Mesenchymal stem cell (in vitro differentiated cells and primary cell): ENCODE data around the gene PTCH1.

Experiments
- DNase-seq: peaks from one replicate; pipeline ENCODE4 v3.0.0-alpha.2; 2013
- H2AFZ ChIP-seq: one replicate; pipeline ENCODE4 v1.6.1; 2013; ENCODE audit warnings: low read depth, mild to moderate bottlenecking, control low read depth, inconsistent platforms, low read length, moderate library complexity
- H2AK5ac ChIP-seq: 2 replicates; pipeline ENCODE4 v1.6.1; 2013; ENCODE audit warnings: low read length, moderate library complexity, mild to moderate bottlenecking, inconsistent platforms; ENCODE audit not compliant: severe bottlenecking
- H2BK120ac ChIP-seq: one replicate; pipeline ENCODE4 v1.6.1; 2013; ENCODE audit warnings: low read depth, mild to moderate bottlenecking, inconsistent platforms, low read length, moderate library complexity
- H2BK12ac ChIP-seq, 2 experiments: one replicate each; pipeline ENCODE4 v1.6.1; 2013; ENCODE audit warnings: inconsistent platforms in 2 of 2, low read length in 2 of 2, mild to moderate bottlenecking in 2 of 2, moderate library complexity in 2 of 2, control low read depth in 1 of 2
- H2BK15ac ChIP-seq: one replicate; pipeline ENCODE4 v1.6.1; 2013; ENCODE audit warnings: mild to moderate bottlenecking, low read depth, inconsistent platforms; ENCODE audit not compliant: poor library complexity, severe bottlenecking
- H2BK5ac ChIP-seq: 2 replicates; pipeline ENCODE4 v1.6.1; 2013; ENCODE audit warnings: low read depth, mild to moderate bottlenecking, low read length, control low read depth, inconsistent platforms; ENCODE audit not compliant: poor library complexity, severe bottlenecking
- H3K14ac ChIP-seq, 2 experiments: one replicate each; pipeline ENCODE4 v1.6.1; 2013; ENCODE audit warnings: inconsistent platforms in 2 of 2, low read length in 2 of 2, control low read depth in 1 of 2, mild to moderate bottlenecking in 1 of 2, moderate library complexity in 1 of 2
- H3K18ac ChIP-seq, 2 experiments: one replicate each; pipeline ENCODE4 v1.6.1; 2013; ENCODE audit warnings: inconsistent platforms in 2 of 2, low read length in 2 of 2, control low read depth in 1 of 2, low read depth in 1 of 2, mild to moderate bottlenecking in 1 of 2
- H3K23ac ChIP-seq, 2 experiments: one replicate each; pipeline ENCODE4 v1.6.1; 2013; ENCODE audit warnings: inconsistent platforms in 2 of 2, low read length in 2 of 2, mild to moderate bottlenecking in 2 of 2, moderate library complexity in 2 of 2, control low read depth in 1 of 2
- H3K27ac ChIP-seq: 2 replicates; pipeline ENCODE4 v1.5.1; 2013; ENCODE audit warnings: mild to moderate bottlenecking, moderate library complexity, low read length, control low read depth, inconsistent platforms; ENCODE audit not compliant: poor library complexity, severe bottlenecking
- H3K27me3 ChIP-seq, 2 experiments: 2 replicates each; pipeline versions ENCODE4 v1.6.1 to v1.7.0; 2013; ENCODE audit warnings: low read length in 2 of 2, mild to moderate bottlenecking in 2 of 2, moderate library complexity in 2 of 2, control low read depth in 1 of 2, inconsistent platforms in 1 of 2; ENCODE audit not compliant: control insufficient read depth in 1 of 2, insufficient read depth in 1 of 2
- H3K36me3 ChIP-seq, 2 experiments: 2 replicates each; pipeline versions ENCODE4 v1.6.1 to v1.7.0; 2013; ENCODE audit warnings: low read length in 2 of 2, control low read depth in 1 of 2, inconsistent platforms in 1 of 2, low read depth in 1 of 2, mild to moderate bottlenecking in 1 of 2; ENCODE audit not compliant: insufficient read depth in 2 of 2, control insufficient read depth in 1 of 2
- H3K4ac ChIP-seq, 2 experiments: one replicate each; pipeline ENCODE4 v1.6.1; 2013; ENCODE audit warnings: inconsistent platforms in 2 of 2, low read length in 2 of 2, mild to moderate bottlenecking in 2 of 2, moderate library complexity in 2 of 2, control low read depth in 1 of 2, low read depth in 1 of 2
- H3K4me1 ChIP-seq: 2 replicates; pipeline ENCODE4 v1.6.1; 2013; ENCODE audit warnings: low read depth, low read length, control low read depth; ENCODE audit not compliant: control insufficient read depth, insufficient read depth
- H3K4me2 ChIP-seq: 2 replicates; pipeline ENCODE4 v1.6.1; 2013; ENCODE audit warnings: low read length, mild to moderate bottlenecking, inconsistent platforms; ENCODE audit not compliant: poor library complexity, severe bottlenecking
- H3K4me3 ChIP-seq, 2 experiments: 2 replicates each; pipeline versions ENCODE4 v1.5.1 to v1.7.0; 2013; ENCODE audit warnings: low read length in 2 of 2, mild to moderate bottlenecking in 2 of 2, control low read depth in 1 of 2, low read depth in 1 of 2; ENCODE audit not compliant: insufficient read depth in 1 of 2
- H3K79me1 ChIP-seq: replicated peaks from 2 replicates; pipeline ENCODE4 v1.6.1; 2013; ENCODE audit warnings: mild to moderate bottlenecking, control low read depth, low read length, inconsistent platforms; ENCODE audit not compliant: poor library complexity, severe bottlenecking
- H3K9ac ChIP-seq: 2 replicates; pipeline ENCODE4 v1.7.0; 2013; ENCODE audit warnings: mild to moderate bottlenecking, low read length, moderate library complexity
- H3K9me3 ChIP-seq: 2 replicates; pipeline ENCODE4 v1.7.0; 2013; ENCODE audit warnings: mild to moderate bottlenecking, low read length; ENCODE audit not compliant: control insufficient read depth
- H4K8ac ChIP-seq: one replicate; pipeline ENCODE4 v1.6.1; 2013; ENCODE audit warnings: inconsistent platforms, mild to moderate bottlenecking, low read length, moderate library complexity
- H4K91ac ChIP-seq: one replicate; pipeline ENCODE4 v1.6.1; 2013; ENCODE audit warnings: mild to moderate bottlenecking, low read length, inconsistent platforms
- WGBS: methylation state at CpG from one replicate; pipeline ENCODE4 v1.1.7; 2013; ENCODE audit warnings: mixed read lengths; 5-methylcytosine and 5-hydroxymethylcytosine counted together

The PTCH1 gene

GRCh38 chr9:95545831-95546567, 29.2 kb upstream of the PTCH1 start:
- H2BK5ac ChIP-seq = no peak overlapping the region
- no peaks in the 10 kb centered on the region for H3K4me1 ChIP-seq
- 83% methylated on average over 10 of the region's 12 CpGs for WGBS
- no peak overlapping the region for H3K14ac ChIP-seq
- no peak overlapping the region for H4K91ac ChIP-seq
- no peak overlapping the region for H2AK5ac ChIP-seq
- no peaks in the 10 kb centered on the region for H3K36me3 ChIP-seq
- no peak overlapping the region for H3K27ac ChIP-seq
- no peak overlapping the region for H3K18ac ChIP-seq
- DNase-seq = no peak
- H3K9ac ChIP-seq = no peak overlapping the region
- H2BK15ac ChIP-seq = no peak overlapping the region
- no peak overlapping the region for H2BK120ac ChIP-seq
- no peak overlapping the region for H2BK12ac ChIP-seq
- H3K4me3 ChIP-seq = no peak overlapping the region
- no peaks in the 10 kb centered on the region for H3K79me1 ChIP-seq
- no peaks in the 10 kb centered on the region for H3K9me3 ChIP-seq
- no peak overlapping the region for H3K4me2 ChIP-seq
- H2AFZ ChIP-seq = no peak overlapping the region
- H3K27me3 ChIP-seq = peaks cover 4 to 17% of the 10 kb centered on the region in 2 experiments
- H4K8ac ChIP-seq = no peak overlapping the region
- no peak overlapping the region for H3K4ac ChIP-seq
- H3K23ac ChIP-seq = no peak overlapping the region

DNA sequence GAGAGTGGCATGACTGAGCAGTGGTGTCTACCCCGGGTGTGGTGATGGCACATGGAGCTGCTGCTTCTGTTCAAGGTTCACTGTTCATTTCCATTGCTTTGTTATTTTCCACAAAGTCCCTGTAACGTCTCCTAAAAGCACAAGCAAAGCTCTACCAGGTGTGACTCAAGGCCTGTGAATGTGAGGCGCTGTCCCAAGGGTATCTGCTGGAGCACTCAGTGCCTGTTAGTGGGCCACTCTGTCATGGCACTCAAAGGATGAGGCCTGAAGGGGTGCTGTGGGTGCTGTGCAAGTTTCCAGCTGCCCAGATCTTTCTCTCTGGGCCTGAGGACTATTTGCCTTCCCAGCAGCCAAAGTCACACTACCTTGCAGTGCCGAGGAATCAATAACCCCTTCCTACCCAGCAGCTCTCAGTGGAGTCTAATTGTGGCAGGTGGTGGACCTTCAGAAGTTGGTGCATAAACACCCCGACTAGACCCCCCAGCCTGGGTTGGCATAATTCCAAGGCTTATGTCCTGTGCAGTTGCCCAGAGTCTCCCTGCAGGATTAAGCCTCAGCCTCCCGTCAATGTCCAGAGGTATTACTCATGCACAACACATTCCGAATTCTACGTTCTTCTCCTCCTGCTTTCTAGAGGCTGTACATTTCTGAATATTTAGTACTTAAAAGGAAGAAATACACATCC, 17.4 kb upstream of the PTCH1 start:
- H3K9ac ChIP-seq = no peak overlapping the region
- H2AK5ac ChIP-seq = no peak overlapping the region
- no peak overlapping the region for H3K4me2 ChIP-seq
- no peak overlapping the region for H3K27ac ChIP-seq
- H3K27me3 ChIP-seq = peaks cover 0 to 18% of the 10 kb centered on the region in 2 experiments
- DNase-seq = no peak
- no peaks in the 10 kb centered on the region for H3K36me3 ChIP-seq
- H2BK12ac ChIP-seq = no peak overlapping the region
- H3K23ac ChIP-seq = no peak overlapping the region
- no peak overlapping the region for H2BK15ac ChIP-seq
- H4K8ac ChIP-seq = no peak overlapping the region
- no peaks in the 10 kb centered on the region for H3K9me3 ChIP-seq
- WGBS = 86% methylated on average over 5 of the region's 8 CpGs
- no peak overlapping the region for H3K14ac ChIP-seq
- no peaks in the 10 kb centered on the region for H3K79me1 ChIP-seq
- no peak overlapping the region for H2BK120ac ChIP-seq
- no peak overlapping the region for H3K4me3 ChIP-seq
- peaks cover 4% of the 10 kb centered on the region for H3K4me1 ChIP-seq
- H2AFZ ChIP-seq = no peak overlapping the region
- H4K91ac ChIP-seq = no peak overlapping the region
- no peak overlapping the region for H3K4ac ChIP-seq
- H2BK5ac ChIP-seq = no peak overlapping the region
- H3K18ac ChIP-seq = no peak overlapping the region

DNA sequence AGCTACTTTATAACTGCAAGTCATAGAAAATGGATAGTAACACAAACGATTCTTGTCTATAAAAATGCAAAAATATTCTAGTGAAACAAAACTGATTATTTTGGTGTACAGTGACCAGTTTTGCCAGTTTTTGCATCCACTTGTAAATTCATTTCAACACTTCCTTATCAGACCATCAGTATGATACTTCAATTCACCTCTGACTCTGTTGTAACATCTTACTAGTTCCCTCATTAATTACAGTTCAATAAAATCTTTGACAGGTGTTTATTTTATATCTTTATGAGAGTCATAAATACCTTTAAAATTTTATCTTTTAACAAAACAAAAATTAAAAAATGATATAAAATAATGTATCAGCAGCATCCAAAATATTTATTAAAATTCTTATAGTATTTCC, 13.1 kb upstream of the PTCH1 start:
- Histone ChIP-seq H3K4me1 (peaks cover 4% of the 10 kb centered on the region), H2BK12ac (no peak overlapping the region), H3K23ac (no peak overlapping the region), H3K9ac (no peak overlapping the region), H3K14ac (no peak overlapping the region), H3K27me3 (peaks cover 0 to 32% of the 10 kb centered on the region in 2 experiments), H3K36me3 (no peaks in the 10 kb centered on the region), H3K18ac (no peak overlapping the region), H3K27ac (no peak overlapping the region), H3K9me3 (no peaks in the 10 kb centered on the region), H2AK5ac (no peak overlapping the region), H2AFZ (no peak overlapping the region), H2BK120ac (no peak overlapping the region), H2BK5ac (no peak overlapping the region), H3K4ac (no peak overlapping the region), H3K79me1 (no peaks in the 10 kb centered on the region), H2BK15ac (no peak overlapping the region), H3K4me2 (no peak overlapping the region), H4K91ac (no peak overlapping the region), H3K4me3 (no peak overlapping the region), H4K8ac (no peak overlapping the region)
- no peak for DNase-seq
- 80% methylated on average over 1 of the region's 1 CpG for WGBS

DNA sequence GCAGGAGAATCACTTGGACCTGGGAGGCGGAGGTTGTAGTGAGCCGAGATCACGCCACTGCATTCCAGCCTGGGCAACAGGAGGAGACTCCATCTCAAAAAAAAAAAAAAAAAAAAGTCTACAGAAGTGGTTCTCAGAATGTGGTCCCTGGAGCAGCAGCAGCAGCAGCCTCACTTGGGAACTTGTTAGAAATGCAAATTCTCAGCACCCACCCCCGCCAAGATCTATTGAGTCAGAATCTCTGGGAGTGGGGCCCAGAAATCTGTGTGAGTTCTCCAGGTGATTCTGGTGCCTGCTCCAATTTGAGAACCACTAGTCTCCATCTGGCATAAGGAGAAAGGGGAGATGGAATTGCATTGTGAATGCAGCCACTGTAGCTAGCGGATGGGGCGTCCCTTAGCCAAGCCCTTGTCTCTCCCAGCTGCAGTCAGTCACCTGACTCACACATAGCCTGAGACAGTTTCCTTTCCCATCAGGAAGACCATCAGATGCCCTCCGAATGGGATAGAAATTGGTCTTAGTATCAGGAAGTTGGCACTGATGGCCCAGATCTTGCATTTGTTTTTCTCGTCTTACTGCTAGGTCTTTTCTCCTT, 12.2 kb upstream of the PTCH1 start:
- 90% methylated on average over 6 of the region's 8 CpGs for WGBS
- no peak overlapping the region for H2BK15ac ChIP-seq
- H3K79me1 ChIP-seq = no peaks in the 10 kb centered on the region
- H2BK12ac ChIP-seq = no peak overlapping the region
- DNase-seq = no peak
- H3K27me3 ChIP-seq = peaks cover 0 to 32% of the 10 kb centered on the region in 2 experiments
- no peak overlapping the region for H3K18ac ChIP-seq
- no peak overlapping the region for H3K27ac ChIP-seq
- H3K4ac ChIP-seq = no peak overlapping the region
- no peak overlapping the region for H3K23ac ChIP-seq
- H4K8ac ChIP-seq = no peak overlapping the region
- H3K4me3 ChIP-seq = no peak overlapping the region
- H3K36me3 ChIP-seq = no peaks in the 10 kb centered on the region
- no peak overlapping the region for H3K9ac ChIP-seq
- H4K91ac ChIP-seq = no peak overlapping the region
- no peak overlapping the region for H2AFZ ChIP-seq
- no peak overlapping the region for H2BK5ac ChIP-seq
- no peaks in the 10 kb centered on the region for H3K9me3 ChIP-seq
- no peak overlapping the region for H3K4me2 ChIP-seq
- H3K4me1 ChIP-seq = peaks cover under 1% of the 10 kb centered on the region
- no peak overlapping the region for H2BK120ac ChIP-seq
- H2AK5ac ChIP-seq = no peak overlapping the region
- no peak overlapping the region for H3K14ac ChIP-seq
